ENCODE results near the gene PTPRN.
"Not testable (repeated sequence)": the region's sequence is repeated elsewhere in the genome, so short reads cannot be mapped to it uniquely, and the experiment has no call there.

The PTPRN gene

GRCh38 chr2:219334076-219334475 lies 24.9 kb upstream of the PTPRN start:
- H3K4me3 ChIP-seq (ENCODE audit: low read length) = no peak overlapping the region

DNA sequence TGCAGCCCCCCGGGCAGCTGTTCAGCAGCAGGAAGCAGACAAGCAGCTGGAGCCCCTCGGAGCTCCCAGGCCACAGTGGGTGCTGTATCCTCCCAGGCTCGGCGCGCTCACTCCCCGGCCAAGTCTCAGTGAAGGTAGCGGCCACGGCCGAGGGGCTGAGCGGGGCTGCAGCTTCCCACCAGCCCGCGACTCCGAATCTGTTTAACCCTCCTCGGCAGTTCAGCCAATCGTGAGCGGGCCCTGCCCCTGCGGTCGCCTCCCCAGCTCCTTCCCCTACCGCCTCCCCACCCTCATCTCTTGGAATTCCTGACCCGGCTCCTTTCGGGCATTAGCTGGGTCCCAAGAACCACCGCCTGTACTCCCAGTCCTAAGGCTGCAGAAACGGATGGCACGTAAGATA lies 23.3 kb upstream of the PTPRN start, which contains the start of gene RESP18:
RESP18 (minus strand) TSS at position 203 of the 400 bp plus-strand sequence.
- Histone ChIP-seq H3K4me3 (ENCODE audit: low read length) (no peak within 1 kb of the TSS; the same call in 1 of the 2 replicates), H3K4me1 (ENCODE audit: control insufficient read depth, insufficient read depth, low read length) (no peaks in the 10 kb centered on the region), H3K36me3 (ENCODE audit: control insufficient read depth, insufficient read depth, low read length) (no peaks in the 10 kb centered on the region), H3K27ac (ENCODE audit: low read length) (no peak within 1 kb of the TSS), H3K9me3 (ENCODE audit: control insufficient read depth, insufficient read depth, low read length) (no peaks in the 10 kb centered on the region), H3K27me3 (ENCODE audit: control insufficient read depth, insufficient read depth, low read length) (peaks cover 24% of the 10 kb centered on the region)
- DNase-seq (ENCODE audit: low read depth, low spot score) = no peak
- no CpG with 5 or more reads among the region's 24 CpGs for WGBS (ENCODE audit: insufficient coverage, insufficient read length)

More at GRCh38 chr2:219334076-219334475, 24.9 kb upstream of the PTPRN start:
- no peaks in the 10 kb centered on the region for H3K36me3 ChIP-seq (ENCODE audit: control insufficient read depth, insufficient read depth, low read length)
- H3K27ac ChIP-seq (ENCODE audit: low read length) = no peak overlapping the region
- no CpG with 5 or more reads among the region's 2 CpGs for WGBS (ENCODE audit: insufficient coverage, insufficient read length)
- H3K9me3 ChIP-seq (ENCODE audit: control insufficient read depth, insufficient read depth, low read length) = no peaks in the 10 kb centered on the region
- peaks cover 24% of the 10 kb centered on the region for H3K27me3 ChIP-seq (ENCODE audit: control insufficient read depth, insufficient read depth, low read length)
- H3K4me1 ChIP-seq (ENCODE audit: control insufficient read depth, insufficient read depth, low read length) = no peaks in the 10 kb centered on the region
- no peak for DNase-seq (ENCODE audit: low read depth, low spot score)

- H3K27me3 ChIP-seq (ENCODE audit: control insufficient read depth, insufficient read depth, low read length) = peaks cover 24% of the 10 kb centered on the region
- DNase-seq (ENCODE audit: low read depth, low spot score) = no peak
- H3K4me1 ChIP-seq (ENCODE audit: control insufficient read depth, insufficient read depth, low read length) = no peaks in the 10 kb centered on the region
- H3K27ac ChIP-seq (ENCODE audit: low read length) = no peak overlapping the region
- H3K9me3 ChIP-seq (ENCODE audit: control insufficient read depth, insufficient read depth, low read length) = no peaks in the 10 kb centered on the region
- no CpG with 5 or more reads among the region's 39 CpGs for WGBS (ENCODE audit: insufficient coverage, insufficient read length)
- H3K36me3 ChIP-seq (ENCODE audit: control insufficient read depth, insufficient read depth, low read length) = no peaks in the 10 kb centered on the region
- no peak overlapping the region for H3K4me3 ChIP-seq (ENCODE audit: low read length)
These were observed 22.5 kb upstream of the PTPRN start for GRCh38 chr2:219331560-219332213.

DNA sequence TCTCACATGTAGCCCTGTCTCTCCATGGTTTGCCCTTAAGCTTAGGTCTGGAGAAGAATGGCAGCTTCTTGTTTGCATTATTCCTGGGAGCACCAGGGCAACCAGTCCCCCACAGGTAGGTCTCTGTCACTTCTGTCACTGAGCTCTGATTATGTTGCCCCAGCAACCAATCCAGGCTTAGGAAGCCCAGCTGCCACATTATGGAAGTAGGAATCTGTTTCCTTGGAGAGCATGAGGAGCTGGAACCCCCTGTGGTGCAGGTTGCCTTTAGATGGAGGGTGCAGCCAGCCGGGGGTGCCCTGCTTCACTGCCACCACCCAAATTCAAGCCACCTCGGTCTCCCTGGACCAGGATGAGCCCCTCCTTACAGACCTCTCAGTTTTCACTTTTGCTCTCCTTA lies 18.5 kb upstream of the PTPRN start:
- Histone ChIP-seq H3K27ac (ENCODE audit: low read length) (no peak overlapping the region), H3K9me3 (ENCODE audit: control insufficient read depth, insufficient read depth, low read length) (no peaks in the 10 kb centered on the region), H3K4me3 (ENCODE audit: low read length) (no peak overlapping the region), H3K4me1 (ENCODE audit: control insufficient read depth, insufficient read depth, low read length) (no peaks in the 10 kb centered on the region), H3K36me3 (ENCODE audit: control insufficient read depth, insufficient read depth, low read length) (no peaks in the 10 kb centered on the region), H3K27me3 (ENCODE audit: control insufficient read depth, insufficient read depth, low read length) (peaks cover 21% of the 10 kb centered on the region)
- no peak for DNase-seq (ENCODE audit: low read depth, low spot score)
- no CpG with 5 or more reads among the region's 2 CpGs for WGBS (ENCODE audit: insufficient coverage, insufficient read length)

- no peaks in the 10 kb centered on the region for H3K9me3 ChIP-seq (ENCODE audit: control insufficient read depth, insufficient read depth, low read length)
- H3K27ac ChIP-seq (ENCODE audit: low read length) = no peak overlapping the region
- no CpG with 5 or more reads among the region's 9 CpGs for WGBS (ENCODE audit: insufficient coverage, insufficient read length)
- no peak for DNase-seq (ENCODE audit: low read depth, low spot score)
- no peak overlapping the region for H3K4me3 ChIP-seq (ENCODE audit: low read length)
- H3K4me1 ChIP-seq (ENCODE audit: control insufficient read depth, insufficient read depth, low read length) = no peaks in the 10 kb centered on the region
- peaks cover 4% of the 10 kb centered on the region; the same call in 1 of the 2 replicates for H3K27me3 ChIP-seq (ENCODE audit: control insufficient read depth, insufficient read depth, low read length)
- no peaks in the 10 kb centered on the region for H3K36me3 ChIP-seq (ENCODE audit: control insufficient read depth, insufficient read depth, low read length)
These were observed 16.6 kb upstream of the PTPRN start for GRCh38 chr2:219325657-219326315.

GRCh38 chr2:219325136-219325535 lies 15.9 kb upstream of the PTPRN start:
- Histone ChIP-seq H3K4me1 (ENCODE audit: control insufficient read depth, insufficient read depth, low read length) (no peaks in the 10 kb centered on the region), H3K9me3 (ENCODE audit: control insufficient read depth, insufficient read depth, low read length) (no peaks in the 10 kb centered on the region), H3K27me3 (ENCODE audit: control insufficient read depth, insufficient read depth, low read length) (no peaks in the 10 kb centered on the region; the same call in 1 of the 2 replicates), H3K4me3 (ENCODE audit: low read length) (no peak overlapping the region), H3K27ac (ENCODE audit: low read length) (no peak overlapping the region), H3K36me3 (ENCODE audit: control insufficient read depth, insufficient read depth, low read length) (no peaks in the 10 kb centered on the region)
- DNase-seq (ENCODE audit: low read depth, low spot score) = no peak
- no CpG with 5 or more reads among the region's 4 CpGs for WGBS (ENCODE audit: insufficient coverage, insufficient read length)

- Histone ChIP-seq H3K4me3 (ENCODE audit: low read length) (no peak overlapping the region), H3K9me3 (ENCODE audit: control insufficient read depth, insufficient read depth, low read length) (no peaks in the 10 kb centered on the region), H3K27ac (ENCODE audit: low read length) (no peak overlapping the region), H3K4me1 (ENCODE audit: control insufficient read depth, insufficient read depth, low read length) (no peaks in the 10 kb centered on the region), H3K36me3 (ENCODE audit: control insufficient read depth, insufficient read depth, low read length) (no peaks in the 10 kb centered on the region), H3K27me3 (ENCODE audit: control insufficient read depth, insufficient read depth, low read length) (no peaks in the 10 kb centered on the region)
- WGBS (ENCODE audit: insufficient coverage, insufficient read length) = no CpG with 5 or more reads among the region's 4 CpGs
- DNase-seq (ENCODE audit: low read depth, low spot score) = no peak
These were observed 14.2 kb upstream of the PTPRN start for GRCh38 chr2:219323434-219323833.

DNA sequence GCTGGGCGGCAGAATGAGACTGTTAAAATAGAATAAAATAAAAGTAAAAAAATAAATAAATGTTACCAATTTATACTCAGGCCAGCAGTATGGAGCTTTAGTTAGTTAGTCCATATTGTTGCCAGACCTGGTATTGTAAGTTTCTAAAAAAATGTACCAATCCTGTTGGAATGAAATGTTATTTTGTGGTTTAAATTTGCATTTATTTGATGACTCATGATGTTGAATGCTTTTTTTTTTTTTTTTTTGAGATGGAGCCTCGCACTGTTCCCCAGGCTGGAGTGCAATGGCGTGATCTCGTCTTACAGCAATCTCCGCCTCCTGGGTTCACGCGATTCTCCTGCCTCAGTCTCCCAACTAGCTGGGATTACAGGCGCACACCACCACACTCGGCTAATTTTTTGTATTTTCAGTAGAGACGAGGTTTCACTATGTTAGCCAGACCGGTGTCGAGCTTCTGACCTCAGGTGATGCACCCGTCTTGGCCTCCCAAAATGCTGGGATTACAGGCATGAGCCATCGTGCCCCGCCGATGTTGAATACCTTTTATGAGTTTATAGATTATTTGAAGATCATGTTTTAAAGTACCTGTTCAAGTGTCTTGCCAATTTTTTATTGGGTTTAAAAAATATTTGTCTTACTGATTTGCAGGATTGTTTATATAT lies 5.7 kb upstream of the PTPRN start:
- no CpG with 5 or more reads among the region's 16 CpGs for WGBS (ENCODE audit: insufficient coverage, insufficient read length)
- no peak overlapping the region for H3K27ac ChIP-seq (ENCODE audit: low read length)
- H3K4me3 ChIP-seq (ENCODE audit: low read length) = no peak overlapping the region
- no peak for DNase-seq (ENCODE audit: low read depth, low spot score)
- H3K36me3 ChIP-seq (ENCODE audit: control insufficient read depth, insufficient read depth, low read length) = no peaks in the 10 kb centered on the region
- H3K4me1 ChIP-seq (ENCODE audit: control insufficient read depth, insufficient read depth, low read length) = peaks cover 1% of the 10 kb centered on the region; the same call in 1 of the 2 replicates
- no peaks in the 10 kb centered on the region for H3K27me3 ChIP-seq (ENCODE audit: control insufficient read depth, insufficient read depth, low read length)
- H3K9me3 ChIP-seq (ENCODE audit: control insufficient read depth, insufficient read depth, low read length) = no peaks in the 10 kb centered on the region

GRCh38 chr2:219312683-219313263 lies 3.6 kb upstream of the PTPRN start:
- H3K9me3 ChIP-seq (ENCODE audit: control insufficient read depth, insufficient read depth, low read length); H3K4me1 ChIP-seq (ENCODE audit: control insufficient read depth, insufficient read depth, low read length); H3K4me3 ChIP-seq (ENCODE audit: low read length); DNase-seq (ENCODE audit: low read depth, low spot score); H3K27ac ChIP-seq (ENCODE audit: low read length); H3K36me3 ChIP-seq (ENCODE audit: control insufficient read depth, insufficient read depth, low read length); H3K27me3 ChIP-seq (ENCODE audit: control insufficient read depth, insufficient read depth, low read length): not testable (repeated sequence)
- no CpG with 5 or more reads among the region's 49 CpGs for WGBS (ENCODE audit: insufficient coverage, insufficient read length)

Data from iPS DF 6.9 (cell line).